HG03571 (cell line): ENCODE data around the gene AXIN1.
"Not testable (repeated sequence)": the region's sequence is repeated elsewhere in the genome, so short reads cannot be mapped to it uniquely, and the experiment has no call there.

ENCODE experiments used
- ATAC-seq: cut with Tn5 transposase; IDR thresholded peaks from one replicate; pipeline ENCODE4 v1.9.1; 2021; ENCODE audit not compliant: unreplicated experiment

AXIN1 gene

GRCh38 chr16:354291-354881, 1.9 kb upstream of the AXIN1 start:
- no peak for ATAC-seq

GRCh38 chr16:353404-354290, 1.1 kb upstream of the AXIN1 start:
- ATAC-seq = peak; percentile 4

GRCh38 chr16:351804-352520, 561 bp downstream of the AXIN1 start:
- ATAC-seq = peak; percentile 14

- ATAC-seq = no peak
These were observed 2.3 kb downstream of the AXIN1 start for GRCh38 chr16:350203-350602.

GRCh38 chr16:349211-349610, 3.3 kb downstream of the AXIN1 start:
- no peak for ATAC-seq

GRCh38 chr16:348495-348894, 4.0 kb downstream of the AXIN1 start:
- not testable (repeated sequence) for ATAC-seq

GRCh38 chr16:347203-347602, 5.3 kb downstream of the AXIN1 start:
- no peak for ATAC-seq

- no peak for ATAC-seq
These were observed 5.9 kb downstream of the AXIN1 start for GRCh38 chr16:346587-346986.

- no peak for ATAC-seq
These were observed 6.8 kb downstream of the AXIN1 start for GRCh38 chr16:345772-346171.

GRCh38 chr16:342455-343213, 9.9 kb downstream of the AXIN1 start:
- no peak for ATAC-seq

GRCh38 chr16:341974-342336, 10.6 kb downstream of the AXIN1 start:
- not testable (repeated sequence) for ATAC-seq

GRCh38 chr16:341095-341973, 11.2 kb downstream of the AXIN1 start:
- not testable (repeated sequence) for ATAC-seq

- no peak for ATAC-seq
These were observed 12.0 kb downstream of the AXIN1 start for GRCh38 chr16:340370-341091.

- no peak for ATAC-seq
These were observed 12.8 kb downstream of the AXIN1 start for GRCh38 chr16:339680-340079.

GRCh38 chr16:337975-338575, 14.4 kb downstream of the AXIN1 start:
- ATAC-seq = no peak

GRCh38 chr16:337437-337836, 15.1 kb downstream of the AXIN1 start:
- no peak for ATAC-seq

- ATAC-seq = no peak
These were observed 16.3 kb downstream of the AXIN1 start for GRCh38 chr16:336269-336668.

GRCh38 chr16:334861-335632, 17.5 kb downstream of the AXIN1 start:
- ATAC-seq = not testable (repeated sequence)
